Endometrial microvascular endothelial cells (primary cell): ENCODE measurements around the gene OPRL1. TPM values are rescaled to one million over a fixed set of nuclear protein-coding genes. Genes with fewer than 3 reads are reported as not detected.

Experiments used
- in situ Hi-C: cut with HindIII; loops from 2 replicates; pipeline ENCODE4 v1.10.0; 2017; ENCODE audit warnings: low sequenced_read_pairs, low pct_unique_long_range_greater_than_20kb; ENCODE audit errors: inconsistent ontology term
- total RNA-seq: library from RNA; depleted of rRNA; stranded (reverse); fragments of >200 nt; gene quantifications from one replicate; pipeline ENCODE4 v1.2.3, GENCODE V29; 2015; ENCODE audit errors: inconsistent ontology term

Gene OPRL1
- total RNA-seq, 1 donor from 2014 or later, result not detected

DNA sequence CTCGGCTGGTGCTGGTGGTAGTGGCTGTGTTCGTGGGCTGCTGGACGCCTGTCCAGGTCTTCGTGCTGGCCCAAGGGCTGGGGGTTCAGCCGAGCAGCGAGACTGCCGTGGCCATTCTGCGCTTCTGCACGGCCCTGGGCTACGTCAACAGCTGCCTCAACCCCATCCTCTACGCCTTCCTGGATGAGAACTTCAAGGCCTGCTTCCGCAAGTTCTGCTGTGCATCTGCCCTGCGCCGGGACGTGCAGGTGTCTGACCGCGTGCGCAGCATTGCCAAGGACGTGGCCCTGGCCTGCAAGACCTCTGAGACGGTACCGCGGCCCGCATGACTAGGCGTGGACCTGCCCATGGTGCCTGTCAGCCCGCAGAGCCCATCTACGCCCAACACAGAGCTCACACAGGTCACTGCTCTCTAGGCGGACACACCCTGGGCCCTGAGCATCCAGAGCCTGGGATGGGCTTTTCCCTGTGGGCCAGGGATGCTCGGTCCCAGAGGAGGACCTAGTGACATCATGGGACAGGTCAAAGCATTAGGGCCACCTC is 18.7 kb downstream of the OPRL1 start:
- in situ Hi-C loops, result no loop called here

DNA sequence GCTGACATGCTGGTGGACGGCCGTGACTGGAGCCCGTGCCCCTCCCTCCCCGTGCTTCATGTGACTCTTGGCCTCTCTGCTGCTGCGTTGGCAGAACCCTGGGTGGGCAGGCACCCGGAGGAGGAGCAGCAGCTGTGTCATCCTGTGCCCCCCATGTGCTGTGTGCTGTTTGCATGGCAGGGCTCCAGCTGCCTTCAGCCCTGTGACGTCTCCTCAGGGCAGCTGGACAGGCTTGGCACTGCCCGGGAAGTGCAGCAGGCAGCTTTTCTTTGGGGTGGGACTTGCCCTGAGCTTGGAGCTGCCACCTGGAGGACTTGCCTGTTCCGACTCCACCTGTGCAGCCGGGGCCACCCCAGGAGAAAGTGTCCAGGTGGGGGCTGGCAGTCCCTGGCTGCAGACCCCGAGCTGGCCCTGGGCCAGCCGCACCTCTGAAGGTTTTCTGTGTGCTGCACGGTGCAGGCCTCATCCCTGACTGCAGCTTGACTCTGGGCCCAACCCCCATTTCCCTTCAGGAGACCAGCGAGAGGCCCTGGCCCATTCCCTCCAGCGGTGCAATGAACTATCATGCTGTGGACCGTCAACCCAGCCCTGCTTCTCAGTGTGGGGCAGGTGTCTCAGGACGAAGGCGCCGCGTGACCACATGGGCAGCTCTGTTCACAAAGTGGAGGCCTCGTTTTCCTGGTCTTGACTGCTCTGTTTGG is 19.4 kb downstream of the OPRL1 start:
- in situ Hi-C loops, result no loop called here

GRCh38 chr20:64099880-64100565 is 20.1 kb downstream of the OPRL1 start:
- in situ Hi-C loops, result no loop called here

GRCh38 chr20:64100566-64100888 is 20.6 kb downstream of the OPRL1 start:
- in situ Hi-C loops, result no loop called here

DNA sequence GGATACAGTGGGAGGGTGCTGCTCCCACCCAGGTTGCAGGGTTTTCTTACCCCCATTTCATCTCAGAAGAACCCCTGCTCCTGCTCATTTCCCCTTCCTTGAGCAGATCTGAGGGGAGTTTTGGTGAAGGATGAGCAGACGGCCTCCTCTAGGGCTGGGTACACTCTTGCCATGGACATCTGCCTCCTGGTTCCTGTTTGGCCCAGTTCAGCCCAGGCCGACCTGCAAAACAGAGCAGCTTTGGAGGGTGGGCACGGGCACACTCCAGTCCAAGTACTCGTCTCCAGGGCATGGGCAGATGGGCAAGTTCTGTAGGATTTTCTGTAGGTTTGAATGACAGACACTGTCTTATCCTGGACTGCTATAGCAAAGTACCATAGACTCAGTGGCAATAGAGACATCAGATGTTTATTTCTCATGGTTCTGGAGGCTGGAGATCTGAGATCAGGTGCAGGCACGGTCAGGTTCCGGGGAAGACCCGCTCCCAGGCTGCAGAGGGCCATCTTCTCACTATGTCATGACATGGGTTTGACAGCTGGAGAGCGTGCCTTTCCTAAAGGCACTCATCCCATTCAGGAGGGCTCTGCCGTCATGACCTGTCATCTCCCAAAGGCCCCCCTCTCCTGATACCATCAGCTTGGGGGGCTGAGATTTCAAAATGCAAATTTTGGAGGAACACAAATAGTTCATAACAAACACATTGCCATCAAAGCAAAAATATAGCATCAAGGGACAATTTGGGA is 21.2 kb downstream of the OPRL1 start:
- in situ Hi-C loops, result no loop called here

- in situ Hi-C loops, result no loop called here
Measured at GRCh38 chr20:64101731-64102621, 22.1 kb downstream of the OPRL1 start.

DNA sequence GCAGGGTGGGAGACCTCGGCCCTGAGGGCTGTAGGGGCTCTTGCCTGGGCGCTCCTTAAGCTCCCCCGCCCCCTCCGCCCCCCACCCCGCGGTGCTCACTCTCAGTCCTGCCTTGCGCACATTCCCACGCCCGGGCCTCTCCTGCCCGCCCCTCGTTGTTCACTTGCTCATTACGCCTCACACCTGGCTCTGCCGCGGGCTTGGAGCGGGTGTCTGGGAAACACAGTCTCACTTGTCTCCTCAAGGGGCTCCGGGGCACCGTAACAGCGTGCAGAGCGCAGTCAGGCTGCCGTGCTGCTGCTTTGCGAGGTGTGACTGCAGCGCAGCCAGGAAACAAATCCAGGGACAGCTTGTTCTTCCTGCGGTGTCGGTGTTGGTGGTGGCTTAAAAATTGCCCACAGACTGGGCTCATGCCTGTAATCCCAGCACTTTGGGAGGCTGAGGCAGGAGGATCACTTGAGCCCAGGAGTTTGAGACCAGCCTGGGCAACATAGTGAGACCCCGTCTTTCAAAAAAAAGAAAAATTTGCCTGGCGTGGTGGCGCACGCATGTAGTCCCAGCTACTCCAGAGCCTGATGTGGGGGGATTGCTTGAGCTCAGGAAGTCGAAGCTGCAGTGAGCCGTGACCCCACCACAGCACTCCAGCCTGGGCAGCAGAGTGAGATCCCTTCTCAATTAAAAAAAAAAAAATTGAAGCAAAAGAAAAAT is 22.9 kb downstream of the OPRL1 start:
- in situ Hi-C loops, result no loop called here

GRCh38 chr20:64103871-64104666 is 24.2 kb downstream of the OPRL1 start:
- in situ Hi-C loops, result no loop called here

GRCh38 chr20:64104667-64105451 is 25.0 kb downstream of the OPRL1 start:
- in situ Hi-C loops, result no loop called here

- in situ Hi-C loops, result no loop called here
Measured at GRCh38 chr20:64105846-64106434, 26.1 kb downstream of the OPRL1 start.

- in situ Hi-C loops, result no loop called here
Measured at GRCh38 chr20:64106435-64106961, 26.6 kb downstream of the OPRL1 start.

GRCh38 chr20:64106981-64107735 is 27.3 kb downstream of the OPRL1 start, which contains the start of gene NPBWR2:
TSS of gene NPBWR2 (minus strand) at chr20:64107565. CDS start at chr20:64106831, 734 bp downstream.
- in situ Hi-C loops, result no loop called here

GRCh38 chr20:64107736-64108457 is 28.0 kb downstream of the OPRL1 start:
- in situ Hi-C loops, result no loop called here

DNA sequence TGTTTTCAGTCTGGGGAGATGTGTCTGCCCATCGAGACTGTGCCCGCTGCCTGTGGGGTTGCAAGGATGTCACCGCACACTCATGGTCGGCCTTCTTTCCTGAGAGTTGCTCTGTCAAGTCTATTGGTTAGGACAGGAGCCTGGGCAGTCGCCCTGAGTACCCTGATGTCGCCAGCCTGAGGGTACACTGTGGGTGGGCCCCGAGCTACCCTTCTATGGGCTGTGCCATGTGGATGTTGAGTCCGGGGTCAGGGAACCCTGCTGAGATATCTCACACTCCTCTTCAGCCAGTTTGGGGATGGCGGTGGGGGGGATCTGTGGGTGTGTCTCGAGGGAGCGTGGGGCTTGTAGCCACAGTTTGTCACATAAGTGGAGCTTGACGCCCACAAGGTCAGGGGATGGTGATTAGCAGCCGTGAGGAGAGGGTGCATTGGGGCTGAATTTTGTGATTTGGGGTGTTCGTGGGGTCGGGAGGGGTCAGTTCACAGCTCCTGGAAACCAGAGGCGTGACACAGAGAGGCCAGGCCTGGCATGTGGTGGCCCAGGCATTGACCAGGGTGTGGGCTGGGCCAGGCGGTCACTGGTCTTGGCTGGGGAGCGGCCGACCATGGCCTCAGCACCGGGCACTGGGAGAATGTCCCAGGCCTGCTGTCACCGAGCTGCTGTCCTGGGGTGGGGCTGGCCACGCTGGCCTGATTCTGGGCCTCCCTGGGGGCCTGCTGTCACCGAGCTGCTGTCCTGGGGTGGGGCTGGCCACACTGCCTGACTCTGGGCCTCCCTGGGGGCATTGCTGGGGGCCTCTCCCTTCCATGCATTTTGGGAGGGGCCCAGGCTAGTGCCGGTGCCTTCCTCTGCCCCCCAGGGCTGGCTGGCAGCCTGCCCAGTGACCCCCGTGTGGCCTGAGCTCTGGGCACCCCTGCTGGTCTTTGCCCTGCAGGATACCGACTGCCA is 29.1 kb downstream of the OPRL1 start:
- in situ Hi-C loops, result no loop called here
